Upper lobe of right lung (tissue), 1 donor: Measurements from ENCODE around the gene HEY2. TPM values are rescaled to one million over a fixed set of nuclear protein-coding genes. Genes with fewer than 3 reads are reported as not detected.

ENCODE experiments used
- ATAC-seq: fragments of 200-7000 bp; cut with Tn5 transposase; one replicate; pipeline ENCODE4 v1.9.1; 2020; ENCODE audit warnings: mild to moderate bottlenecking, moderate library complexity
- DNase-seq: peaks from one replicate; pipeline ENCODE4 v3.0.0-alpha.2; 2020
- H3K27ac ChIP-seq: fragments of 200-600 bp; one replicate; pipeline ENCODE4 v1.8.0; 2022
- H3K27me3 ChIP-seq: fragments of 200-600 bp; one replicate; pipeline ENCODE4 v1.8.0; 2022; ENCODE audit warnings: mild to moderate bottlenecking
- H3K36me3 ChIP-seq: fragments of 200-600 bp; one replicate; pipeline ENCODE4 v1.8.0; 2022
- H3K4me1 ChIP-seq: fragments of 200-600 bp; one replicate; pipeline ENCODE4 v1.8.0; 2022
- H3K4me3 ChIP-seq: fragments of 200-600 bp; one replicate; pipeline ENCODE4 v1.8.0; 2022; ENCODE audit warnings: mild to moderate bottlenecking
- H3K9me3 ChIP-seq: fragments of 200-600 bp; one replicate; pipeline ENCODE4 v1.8.0; 2022
- CTCF ChIP-seq: fragments of 200-600 bp; IDR thresholded peaks from one replicate; pipeline ENCODE4 v1.8.0; 2022; ENCODE audit warnings: antibody characterized with exemption
- intact Hi-C: fragments of 100-400 bp; cut with DNase I; formaldehyde crosslinking; loops from one replicate; pipeline ENCODE4 v1.11.0; 2022
- total RNA-seq: library from RNA; stranded (reverse); fragmentation: NEBNext Ultra II Directional; extraction: Animal tissue kit (Norgen Biotek cat#: 25700); gene quantifications from one replicate; pipeline ENCODE4 v1.2.1, GENCODE V29; 2021
- donor health status: DM: no; HTN: yes; CAD: no; lungs with severe emphysema.

HEY2 gene
- total RNA-seq, 1 donor from 2014 or later: 2.2 TPM

- no peak overlapping the region for H3K27ac ChIP-seq
- DNase-seq: no peak
- H3K4me3 ChIP-seq: peak overlapping the region; percentile 92
- peaks cover 47% of the 10 kb centered on the region for H3K4me1 ChIP-seq
- ATAC-seq: no peak
- H3K36me3 ChIP-seq: no peaks in the 10 kb centered on the region
- H3K9me3 ChIP-seq: no peaks in the 10 kb centered on the region
- no peaks in the 10 kb centered on the region for H3K27me3 ChIP-seq
- TF ChIP-seq CTCF: no peak
- intact Hi-C loops: loop anchor here (10.0 kb wide), 1 partner anchor 163 kb away; the partner anchor contains the start of gene HINT3
These were observed 42.7 kb downstream of the HEY2 start for GRCh38 chr6:125792172-125792571.

- H3K27ac ChIP-seq: no peak overlapping the region
- H3K4me1 ChIP-seq: peaks cover 47% of the 10 kb centered on the region
- H3K27me3 ChIP-seq: no peaks in the 10 kb centered on the region
- no peak for TF ChIP-seq CTCF
- H3K36me3 ChIP-seq: no peaks in the 10 kb centered on the region
- intact Hi-C loops: loop anchor here (10.0 kb wide), 1 partner anchor 162 kb away; the partner anchor contains the start of gene HINT3
- H3K4me3 ChIP-seq: peak overlapping the region; percentile 92
- ATAC-seq (no peak), DNase-seq (no peak)
- no peaks in the 10 kb centered on the region for H3K9me3 ChIP-seq
These were observed 43.2 kb downstream of the HEY2 start for GRCh38 chr6:125792680-125793079.

- Histone ChIP-seq H3K36me3 (no peaks in the 10 kb centered on the region), H3K4me3 (peak overlapping the region; percentile 92), H3K9me3 (no peaks in the 10 kb centered on the region), H3K27ac (peak overlapping the region; percentile 12), H3K27me3 (no peaks in the 10 kb centered on the region), H3K4me1 (peaks cover 52% of the 10 kb centered on the region)
- intact Hi-C loops: loop anchor here (10.0 kb wide), 1 partner anchor 162 kb away; the partner anchor contains the start of gene HINT3
- DNase-seq: no peak
- TF ChIP-seq CTCF: no peak
- ATAC-seq: no peak
These were observed 43.8 kb downstream of the HEY2 start for GRCh38 chr6:125793280-125793679.

GRCh38 chr6:125793863-125794262, 44.4 kb downstream of the HEY2 start:
- DNase-seq (no peak), ATAC-seq (no peak)
- intact Hi-C loops: loop anchor here (10.0 kb wide), 1 partner anchor 161 kb away; the partner anchor contains the start of gene HINT3
- Histone ChIP-seq H3K9me3 (no peaks in the 10 kb centered on the region), H3K4me1 (peaks cover 56% of the 10 kb centered on the region), H3K27ac (no peak overlapping the region), H3K27me3 (no peaks in the 10 kb centered on the region), H3K4me3 (no peak overlapping the region), H3K36me3 (no peaks in the 10 kb centered on the region)
- TF ChIP-seq CTCF: no peak

- no peaks in the 10 kb centered on the region for H3K9me3 ChIP-seq
- H3K4me1 ChIP-seq: peaks cover 57% of the 10 kb centered on the region
- no peak for ATAC-seq
- H3K4me3 ChIP-seq: no peak overlapping the region
- intact Hi-C loops: loop anchor here (10.0 kb wide), 1 partner anchor 160 kb away; the partner anchor contains the start of gene HINT3
- no peak for TF ChIP-seq CTCF
- DNase-seq: no peak
- H3K36me3 ChIP-seq: no peaks in the 10 kb centered on the region
- H3K27ac ChIP-seq: no peak overlapping the region
- H3K27me3 ChIP-seq: no peaks in the 10 kb centered on the region
These were observed 45.1 kb downstream of the HEY2 start for GRCh38 chr6:125794342-125795137.
